ENCODE measurements around the gene KMT5B.

The KMT5B gene

GRCh38 chr11:68143310-68143689 is 69.8 kb downstream of the KMT5B start:
- no peak for DNase-seq (ENCODE audit: low read depth in 2 of 2)

- DNase-seq (ENCODE audit: low read depth in 2 of 2) = no peak
These were observed 70.4 kb downstream of the KMT5B start for GRCh38 chr11:68142441-68143309.

GRCh38 chr11:68142028-68142412 is 71.1 kb downstream of the KMT5B start:
- DNase-seq (ENCODE audit: low read depth in 2 of 2) = peak in 1 of 2 donors; percentile 46

GRCh38 chr11:68141246-68142027 is 71.7 kb downstream of the KMT5B start:
- DNase-seq (ENCODE audit: low read depth in 2 of 2) = no peak

- no peak for DNase-seq (ENCODE audit: low read depth in 2 of 2)
These were observed 72.4 kb downstream of the KMT5B start for GRCh38 chr11:68140496-68141245.

- DNase-seq (ENCODE audit: low read depth in 2 of 2) = no peak
These were observed 74.9 kb downstream of the KMT5B start for GRCh38 chr11:68138237-68138636.

- DNase-seq (ENCODE audit: low read depth in 2 of 2) = no peak
These were observed 75.3 kb downstream of the KMT5B start for GRCh38 chr11:68137833-68138232.

- DNase-seq (ENCODE audit: low read depth in 2 of 2) = no peak
These were observed 76.2 kb downstream of the KMT5B start for GRCh38 chr11:68136866-68137265.

GRCh38 chr11:68135161-68135560 is 77.9 kb downstream of the KMT5B start:
- DNase-seq (ENCODE audit: low read depth in 2 of 2) = no peak

- DNase-seq (ENCODE audit: low read depth in 2 of 2) = no peak
These were observed 79.3 kb downstream of the KMT5B start for GRCh38 chr11:68133761-68134160.

GRCh38 chr11:68130121-68130520 is 83.0 kb downstream of the KMT5B start:
- DNase-seq (ENCODE audit: low read depth in 2 of 2) = no peak

GRCh38 chr11:68128682-68129327 is 84.3 kb downstream of the KMT5B start:
- DNase-seq (ENCODE audit: low read depth in 2 of 2) = no peak

- DNase-seq (ENCODE audit: low read depth in 2 of 2) = no peak
These were observed 85.1 kb downstream of the KMT5B start for GRCh38 chr11:68127714-68128681.

- no peak for DNase-seq (ENCODE audit: low read depth in 2 of 2)
These were observed 87.9 kb downstream of the KMT5B start for GRCh38 chr11:68125164-68125563.

- no peak for DNase-seq (ENCODE audit: low read depth in 2 of 2)
These were observed 90.1 kb downstream of the KMT5B start for GRCh38 chr11:68122936-68123539.

- peak; percentile 80 to 81 for DNase-seq (ENCODE audit: low read depth in 2 of 2)
These were observed 91.8 kb downstream of the KMT5B start, which contains the start of gene CHKA for GRCh38 chr11:68121067-68121899. Gene CHKA (minus strand): TSS chr11:68121388. CDS start chr11:68121177, 211 bp downstream.

GRCh38 chr11:68120273-68121066 is 92.6 kb downstream of the KMT5B start:
- DNase-seq (ENCODE audit: low read depth in 2 of 2) = peak in 1 of 2 donors; percentile 15
